ENCODE results near the gene CUL1.

Gene CUL1

DNA sequence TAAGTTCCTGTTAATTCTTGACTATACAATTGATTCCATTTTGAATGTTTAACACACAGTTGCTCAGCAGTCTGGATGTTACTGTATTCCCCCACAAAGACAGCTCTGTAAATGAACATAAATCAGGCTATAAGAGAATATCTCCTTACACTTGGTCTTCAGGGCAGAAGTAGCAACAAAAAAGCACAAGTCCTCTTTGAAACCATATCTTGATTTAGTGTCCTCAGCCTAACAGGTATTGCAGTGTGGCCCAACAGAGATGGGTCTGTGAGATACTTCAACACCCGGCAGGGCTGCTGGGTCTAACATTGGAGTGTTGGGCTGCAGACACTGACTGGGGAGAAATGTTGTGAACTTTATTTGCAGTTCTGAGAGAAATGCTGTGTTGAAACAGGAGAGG, 75.8 kb downstream of the CUL1 start:
- no peak for FAIRE-seq
- TF ChIP-seq, protein P1, sequence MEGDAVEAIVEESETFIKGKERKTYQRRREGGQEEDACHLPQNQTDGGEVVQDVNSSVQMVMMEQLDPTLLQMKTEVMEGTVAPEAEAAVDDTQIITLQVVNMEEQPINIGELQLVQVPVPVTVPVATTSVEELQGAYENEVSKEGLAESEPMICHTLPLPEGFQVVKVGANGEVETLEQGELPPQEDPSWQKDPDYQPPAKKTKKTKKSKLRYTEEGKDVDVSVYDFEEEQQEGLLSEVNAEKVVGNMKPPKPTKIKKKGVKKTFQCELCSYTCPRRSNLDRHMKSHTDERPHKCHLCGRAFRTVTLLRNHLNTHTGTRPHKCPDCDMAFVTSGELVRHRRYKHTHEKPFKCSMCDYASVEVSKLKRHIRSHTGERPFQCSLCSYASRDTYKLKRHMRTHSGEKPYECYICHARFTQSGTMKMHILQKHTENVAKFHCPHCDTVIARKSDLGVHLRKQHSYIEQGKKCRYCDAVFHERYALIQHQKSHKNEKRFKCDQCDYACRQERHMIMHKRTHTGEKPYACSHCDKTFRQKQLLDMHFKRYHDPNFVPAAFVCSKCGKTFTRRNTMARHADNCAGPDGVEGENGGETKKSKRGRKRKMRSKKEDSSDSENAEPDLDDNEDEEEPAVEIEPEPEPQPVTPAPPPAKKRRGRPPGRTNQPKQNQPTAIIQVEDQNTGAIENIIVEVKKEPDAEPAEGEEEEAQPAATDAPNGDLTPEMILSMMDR (IDR thresholded peaks at IDR 0.05; ENCODE audit: insufficient read depth, missing control alignments), result no peak
- no peak for DNase-seq (ENCODE audit: insufficient read length, low spot score)

DNA sequence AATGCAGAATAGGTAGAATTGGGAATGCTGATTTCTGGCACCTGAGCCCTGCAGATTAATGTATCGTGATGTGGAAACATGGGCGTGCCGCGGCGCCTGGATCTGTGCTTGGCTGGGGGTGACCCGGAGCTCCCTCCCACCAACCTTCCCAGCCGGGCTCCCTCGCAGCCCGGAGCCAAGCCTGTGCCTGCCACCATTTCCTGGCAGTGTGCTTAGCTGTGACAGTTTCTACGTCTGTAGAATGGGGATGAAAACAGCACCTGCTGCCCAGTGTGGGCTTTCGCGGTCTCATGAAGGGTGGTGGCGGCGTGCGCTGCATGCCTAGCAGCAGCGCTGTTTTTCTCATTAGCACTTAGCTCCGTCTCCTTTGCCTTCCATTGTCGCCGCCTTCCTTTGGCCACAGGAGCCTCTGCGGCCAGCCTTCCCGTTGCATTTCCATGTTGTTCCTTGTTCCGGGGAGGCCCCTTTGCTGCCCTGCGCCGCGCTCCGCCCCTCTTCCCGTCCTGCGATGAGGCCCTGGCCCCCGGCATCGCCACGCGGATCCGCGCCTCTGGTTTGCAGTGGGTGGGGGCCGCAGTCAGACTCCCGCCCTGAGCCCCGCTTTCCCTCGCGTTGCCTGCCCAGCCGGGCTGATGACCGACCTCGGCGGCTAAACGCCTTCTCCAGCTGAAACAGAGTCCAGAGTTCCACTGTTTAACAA, 84.2 kb downstream of the CUL1 start:
- FAIRE-seq, result no peak

DNA sequence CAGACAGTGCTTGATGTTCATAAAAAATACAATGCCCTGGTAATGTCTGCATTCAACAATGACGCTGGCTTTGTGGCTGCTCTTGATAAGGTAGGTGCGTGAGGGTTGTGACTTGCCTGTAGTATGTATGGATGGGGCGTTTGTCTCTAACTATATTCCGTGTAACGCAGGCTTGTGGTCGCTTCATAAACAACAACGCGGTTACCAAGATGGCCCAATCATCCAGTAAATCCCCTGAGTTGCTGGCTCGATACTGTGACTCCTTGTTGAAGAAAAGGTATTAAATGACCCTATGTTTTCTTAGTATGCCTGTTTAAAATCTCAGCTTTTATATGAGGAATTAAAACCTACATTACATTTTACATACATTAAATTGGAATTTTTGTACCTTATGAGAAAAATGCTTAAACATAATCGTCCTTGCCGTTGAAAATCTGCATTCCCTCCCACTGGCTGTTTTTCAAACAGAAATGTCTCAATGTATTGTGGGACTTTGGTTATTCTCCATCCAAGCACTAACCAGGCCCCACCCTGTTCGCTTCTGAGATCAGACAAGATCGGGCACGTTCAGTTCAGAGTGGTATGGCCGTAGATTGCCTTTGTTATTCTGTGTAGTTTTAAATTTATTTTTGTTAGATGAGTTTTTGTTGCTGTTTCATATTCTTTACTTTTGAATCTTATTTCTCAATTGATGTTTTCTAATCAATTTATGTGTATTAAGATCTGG, 85.3 kb downstream of the CUL1 start:
- FAIRE-seq (no peak), DNase-seq (ENCODE audit: insufficient read length, low spot score) (no peak)
- TF ChIP-seq, protein P1 (IDR thresholded peaks at IDR 0.05; ENCODE audit: insufficient read depth, missing control alignments), result no peak

More for the DNA sequence above, 84.2 kb downstream of the CUL1 start:
- DNase-seq (ENCODE audit: insufficient read length, low spot score), result no peak
- TF ChIP-seq, protein P1 (IDR thresholded peaks at IDR 0.05; ENCODE audit: insufficient read depth, missing control alignments), result no peak

DNA sequence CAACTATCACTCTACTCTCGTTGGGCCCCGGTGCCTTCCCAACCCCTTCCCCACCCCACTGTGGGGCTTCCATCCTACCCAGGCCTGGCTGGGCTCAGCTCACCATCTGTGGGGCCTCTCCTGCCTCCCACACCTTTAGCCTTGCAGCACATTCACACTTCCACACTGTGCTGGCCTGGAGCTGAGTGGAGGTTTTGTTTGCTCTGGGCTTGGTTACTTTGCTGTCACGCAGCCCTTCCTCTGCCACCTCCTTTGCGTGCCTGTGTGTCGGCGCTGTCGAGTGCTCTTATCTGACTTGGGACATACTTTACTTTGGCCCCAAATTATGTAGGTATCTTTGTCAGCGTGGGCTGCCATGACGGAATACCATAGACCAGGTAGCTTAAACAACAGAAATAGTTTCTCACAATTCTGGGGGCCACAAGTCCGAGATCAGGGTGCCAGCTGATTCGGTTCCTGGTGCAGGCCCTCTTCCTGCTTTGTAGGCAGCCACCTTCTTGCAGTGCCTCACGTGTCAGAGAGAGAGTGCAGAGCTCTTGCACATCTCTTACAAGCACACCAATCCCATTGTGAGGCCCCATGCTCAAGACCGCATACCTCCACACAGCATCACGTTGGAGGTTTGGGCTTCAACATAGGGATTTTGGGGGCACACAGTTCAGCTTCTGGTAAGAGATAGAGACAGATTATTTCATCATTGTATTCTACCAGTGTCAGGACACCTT, 89.0 kb downstream of the CUL1 start:
- no peak for FAIRE-seq
- DNase-seq (ENCODE audit: insufficient read length, low spot score), result no peak
- TF ChIP-seq, protein P1 (IDR thresholded peaks at IDR 0.05; ENCODE audit: insufficient read depth, missing control alignments), result no peak

DNA sequence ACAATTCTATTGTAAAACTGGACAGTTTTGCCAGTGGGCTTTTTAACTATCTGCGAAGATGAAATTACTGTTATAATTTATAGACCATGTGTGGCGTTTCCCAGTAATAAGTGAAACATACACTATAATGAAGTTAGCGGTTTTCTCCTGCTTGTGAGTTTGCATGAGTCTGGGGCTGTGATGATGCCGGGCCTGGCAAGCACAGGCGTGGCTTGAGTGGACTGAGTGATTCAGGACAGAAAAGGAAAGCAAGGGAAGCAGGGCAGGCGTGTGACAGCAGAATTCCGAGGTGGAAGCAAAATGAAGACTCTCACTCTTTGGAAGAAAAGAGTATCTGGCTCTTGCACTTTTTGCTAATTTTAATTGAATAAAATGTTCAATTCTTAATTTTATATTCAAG, 90.5 kb downstream of the CUL1 start:
- DNase-seq (ENCODE audit: insufficient read length, low spot score) (no peak), FAIRE-seq (no peak)
- TF ChIP-seq, protein P1 (IDR thresholded peaks at IDR 0.05; ENCODE audit: insufficient read depth, missing control alignments), result no peak

DNA sequence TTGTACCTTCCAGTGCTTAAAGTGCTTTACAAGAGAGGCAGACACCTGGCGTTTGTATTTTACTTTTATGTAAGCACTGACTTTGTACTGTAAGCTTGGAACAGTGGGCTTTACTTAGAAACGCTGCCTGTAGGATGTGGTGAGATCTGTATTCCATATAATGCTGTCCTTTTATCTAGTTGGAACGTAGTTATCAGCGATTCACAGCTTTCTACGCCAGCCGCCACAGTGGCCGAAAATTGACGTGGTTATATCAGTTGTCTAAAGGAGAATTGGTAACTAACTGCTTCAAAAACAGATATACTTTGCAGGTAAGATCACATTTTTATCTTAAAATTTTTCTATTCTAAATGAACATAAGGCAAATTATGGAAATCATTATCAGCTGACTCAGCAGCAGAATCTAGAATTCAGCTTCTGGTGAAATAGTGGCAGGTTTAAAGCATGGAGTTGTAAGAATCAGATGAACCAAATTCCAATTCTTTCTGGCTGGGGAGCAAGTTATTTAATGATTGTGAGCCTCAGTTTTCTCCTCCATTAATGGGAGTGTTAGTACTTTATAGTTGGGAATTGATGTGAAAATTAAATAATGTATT, 91.5 kb downstream of the CUL1 start:
- FAIRE-seq, result no peak
- no peak for DNase-seq (ENCODE audit: insufficient read length, low spot score)
- TF ChIP-seq, protein P1 (IDR thresholded peaks at IDR 0.05; ENCODE audit: insufficient read depth, missing control alignments), result no peak
